ENCODE results near the gene CBLN3. TPM values are rescaled to one million over a fixed set of nuclear protein-coding genes. Genes with fewer than 3 reads are reported as not detected.
A peak's percentile ranks its signal among the peaks of the same experiment; 100 is the strongest.

The CBLN3 gene
- total and polyA plus RNA-seq, 4 donors = 1.7 to 4.9 (median 2.0) TPM

GRCh38 chr14:24442240-24443052 is 13.0 kb upstream of the CBLN3 start, which contains the start of gene SDR39U1:
SDR39U1 (minus strand) TSS chr14:24442776; CDS start chr14:24442769, 7 bp downstream.
- ATAC-seq (ENCODE audit: insufficient read depth, low FRiP score) (peak; percentile 92), DNase-seq (peak; percentile 99 to 100 (median 100))
- no peaks in the 10 kb centered on the region for H3K27me3 ChIP-seq (ENCODE audit: control insufficient read depth in 3 of 3, insufficient read depth in 3 of 3, low read length in 2 of 3)
- H3K9ac ChIP-seq (ENCODE audit: insufficient read depth in 1 of 2, low read length in 2 of 2) = peak within 1 kb of the TSS; percentile 89 to 97
- 0% methylated on average over 52 of the region's 52 CpGs for WGBS, 2 donors
- TF ChIP-seq CTCF (IDR thresholded peaks at IDR 0.05; ENCODE audit: control extremely low read depth, extremely low read depth) = no peak
- H3K36me3 ChIP-seq (ENCODE audit: control insufficient read depth in 4 of 4, insufficient read depth in 4 of 4, low read length in 4 of 4) = peaks cover 6 to 27% (median 20%) of the 10 kb centered on the region in 4 donors
- no peaks in the 10 kb centered on the region for H3K9me3 ChIP-seq (ENCODE audit: control insufficient read depth in 4 of 4, insufficient read depth in 3 of 4, low read length in 3 of 4)
- H3K4me1 ChIP-seq (ENCODE audit: control insufficient read depth in 5 of 5, insufficient read depth in 5 of 5, low read length in 5 of 5) = peaks cover 3 to 16% (median 4%) of the 10 kb centered on the region in 5 donors
- peak within 1 kb of the TSS; percentile 45 for H3K4me3 ChIP-seq
- peak within 1 kb of the TSS; percentile 94 to 97 for H3K27ac ChIP-seq (ENCODE audit: low read depth in 1 of 2, low read length in 1 of 2)

GRCh38 chr14:24441904-24442239 is 12.4 kb upstream of the CBLN3 start:
- 3 to 4% methylated on average over 12 of the region's 12 CpGs for WGBS, 2 donors
- Histone ChIP-seq H3K27ac (ENCODE audit: low read depth in 1 of 2, low read length in 1 of 2) (peak overlapping the region; percentile 94 to 97), H3K27me3 (ENCODE audit: control insufficient read depth in 3 of 3, insufficient read depth in 3 of 3, low read length in 2 of 3) (no peaks in the 10 kb centered on the region), H3K36me3 (ENCODE audit: control insufficient read depth in 4 of 4, insufficient read depth in 4 of 4, low read length in 4 of 4) (peaks cover 6 to 33% (median 25%) of the 10 kb centered on the region in 4 donors), H3K9ac (ENCODE audit: insufficient read depth in 1 of 2, low read length in 2 of 2) (peak overlapping the region; percentile 72 to 89), H3K9me3 (ENCODE audit: control insufficient read depth in 4 of 4, insufficient read depth in 3 of 4, low read length in 3 of 4) (no peaks in the 10 kb centered on the region), H3K4me3 (peak overlapping the region; percentile 24), H3K4me1 (ENCODE audit: control insufficient read depth in 5 of 5, insufficient read depth in 5 of 5, low read length in 5 of 5) (peaks cover 4 to 16% (median 5%) of the 10 kb centered on the region in 5 donors)
- ATAC-seq (ENCODE audit: insufficient read depth, low FRiP score) (no peak), DNase-seq (no peak)
- no peak for TF ChIP-seq CTCF (IDR thresholded peaks at IDR 0.05; ENCODE audit: control extremely low read depth, extremely low read depth)

- peak overlapping the region in 1 of 2 donors; percentile 72 for H3K9ac ChIP-seq (ENCODE audit: insufficient read depth in 1 of 2, low read length in 2 of 2)
- peak overlapping the region in 1 of 2 donors; percentile 97 for H3K27ac ChIP-seq (ENCODE audit: low read depth in 1 of 2, low read length in 1 of 2)
- H3K27me3 ChIP-seq (ENCODE audit: control insufficient read depth in 3 of 3, insufficient read depth in 3 of 3, low read length in 2 of 3) = no peaks in the 10 kb centered on the region
- WGBS, 2 donors = 54 to 75% methylated on average over 5 of the region's 5 CpGs
- H3K9me3 ChIP-seq (ENCODE audit: control insufficient read depth in 4 of 4, insufficient read depth in 3 of 4, low read length in 3 of 4) = no peaks in the 10 kb centered on the region
- ATAC-seq (ENCODE audit: insufficient read depth, low FRiP score) = no peak
- H3K4me3 ChIP-seq = no peak overlapping the region
- H3K4me1 ChIP-seq (ENCODE audit: control insufficient read depth in 5 of 5, insufficient read depth in 5 of 5, low read length in 5 of 5) = peaks cover 4 to 16% (median 5%) of the 10 kb centered on the region in 5 donors
- H3K36me3 ChIP-seq (ENCODE audit: control insufficient read depth in 4 of 4, insufficient read depth in 4 of 4, low read length in 4 of 4) = peaks cover 6 to 34% (median 27%) of the 10 kb centered on the region in 4 donors
- DNase-seq = no peak
- no peak for TF ChIP-seq CTCF (IDR thresholded peaks at IDR 0.05; ENCODE audit: control extremely low read depth, extremely low read depth)
Measured at GRCh38 chr14:24441485-24441884, 12.0 kb upstream of the CBLN3 start.
